ENCODE results near the gene TRIM42. TPM values are rescaled to one million over a fixed set of nuclear protein-coding genes. Genes with fewer than 3 reads are reported as not detected.

Gene TRIM42
- total and polyA plus RNA-seq, 9 donors: not detected

- peaks cover 2% of the 10 kb centered on the region for H3K27me3 ChIP-seq (ENCODE audit: control insufficient read depth, insufficient read depth, low read length)
- H3K9me3 ChIP-seq (replicated peaks; ENCODE audit: control insufficient read depth, low read depth, low read length): no peaks in the 10 kb centered on the region
- no peak overlapping the region for H3K4me3 ChIP-seq (ENCODE audit: low read length)
- no peaks in the 10 kb centered on the region for H3K36me3 ChIP-seq (ENCODE audit: control insufficient read depth, insufficient read depth, low read length)
- no peak overlapping the region for H3K27ac ChIP-seq (ENCODE audit: low read length)
- peaks cover 2% of the 10 kb centered on the region for H3K4me1 ChIP-seq (ENCODE audit: control insufficient read depth, insufficient read depth, low read length)
- no peak for DNase-seq
- 88% methylated on average over 2 of the region's 4 CpGs for WGBS (ENCODE audit: insufficient coverage)
These were observed 47.3 kb downstream of the TRIM42 start for GRCh38 chr3:140724856-140725812.

GRCh38 chr3:140726066-140726465 lies 48.2 kb downstream of the TRIM42 start:
- Histone ChIP-seq H3K9me3 (replicated peaks; ENCODE audit: control insufficient read depth, low read depth, low read length) (no peaks in the 10 kb centered on the region), H3K4me1 (ENCODE audit: control insufficient read depth, insufficient read depth, low read length) (no peaks in the 10 kb centered on the region), H3K4me3 (ENCODE audit: low read length) (no peak overlapping the region), H3K27me3 (ENCODE audit: control insufficient read depth, insufficient read depth, low read length) (peaks cover 2% of the 10 kb centered on the region), H3K36me3 (ENCODE audit: control insufficient read depth, insufficient read depth, low read length) (no peaks in the 10 kb centered on the region), H3K27ac (ENCODE audit: low read length) (no peak overlapping the region)
- DNase-seq: no peak
- 89% methylated on average over 1 of the region's 1 CpG for WGBS (ENCODE audit: insufficient coverage)

GRCh38 chr3:140727886-140728285 lies 50.0 kb downstream of the TRIM42 start:
- Histone ChIP-seq H3K27ac (ENCODE audit: low read length) (no peak overlapping the region), H3K4me1 (ENCODE audit: control insufficient read depth, insufficient read depth, low read length) (no peaks in the 10 kb centered on the region), H3K36me3 (ENCODE audit: control insufficient read depth, insufficient read depth, low read length) (no peaks in the 10 kb centered on the region), H3K9me3 (replicated peaks; ENCODE audit: control insufficient read depth, low read depth, low read length) (no peaks in the 10 kb centered on the region), H3K27me3 (ENCODE audit: control insufficient read depth, insufficient read depth, low read length) (peaks cover 2% of the 10 kb centered on the region), H3K4me3 (ENCODE audit: low read length) (no peak overlapping the region)
- DNase-seq: no peak
- WGBS (ENCODE audit: insufficient coverage): 50% methylated on average over 1 of the region's 4 CpGs

DNA sequence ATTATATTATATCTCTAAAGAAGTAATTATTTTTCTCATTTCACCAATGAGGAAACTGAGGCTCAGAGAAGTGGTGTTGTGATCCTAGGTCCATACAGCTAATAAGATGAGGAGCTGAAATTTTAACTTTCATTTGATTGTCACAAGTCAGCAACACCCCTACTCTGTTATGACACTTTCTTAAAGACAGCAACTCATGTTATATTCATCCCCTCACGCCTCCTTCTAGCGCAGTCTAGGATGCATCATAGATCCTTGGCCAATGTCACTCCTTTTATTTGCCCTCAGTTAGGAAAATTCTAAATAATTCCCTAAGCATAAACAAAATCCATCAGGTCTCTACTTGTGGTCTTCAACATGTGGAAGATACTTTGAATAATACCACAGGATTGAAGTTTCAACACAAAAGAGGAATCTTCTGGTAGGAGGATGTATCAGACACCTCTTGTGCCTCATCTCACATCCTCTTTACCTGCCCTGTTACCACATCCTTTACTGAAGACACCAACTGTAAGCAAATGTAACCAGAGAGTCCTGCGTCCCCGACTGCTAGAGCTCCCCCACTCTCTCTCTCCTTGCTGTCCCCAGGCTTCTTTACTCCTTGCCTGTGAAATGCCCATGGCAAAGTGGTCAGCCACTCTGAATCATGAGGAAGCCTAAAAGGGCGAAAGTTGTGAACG lies 53.7 kb downstream of the TRIM42 start:
- DNase-seq: no peak
- Histone ChIP-seq H3K36me3 (ENCODE audit: control insufficient read depth, insufficient read depth, low read length) (no peaks in the 10 kb centered on the region), H3K9me3 (replicated peaks; ENCODE audit: control insufficient read depth, low read depth, low read length) (no peaks in the 10 kb centered on the region), H3K4me1 (ENCODE audit: control insufficient read depth, insufficient read depth, low read length) (no peaks in the 10 kb centered on the region), H3K27me3 (ENCODE audit: control insufficient read depth, insufficient read depth, low read length) (peaks cover 2% of the 10 kb centered on the region), H3K4me3 (ENCODE audit: low read length) (no peak overlapping the region), H3K27ac (ENCODE audit: low read length) (no peak overlapping the region)
- 64% methylated on average over 3 of the region's 6 CpGs for WGBS (ENCODE audit: insufficient coverage)

- Histone ChIP-seq H3K27ac (ENCODE audit: low read length) (no peak overlapping the region), H3K4me3 (ENCODE audit: low read length) (no peak overlapping the region), H3K9me3 (replicated peaks; ENCODE audit: control insufficient read depth, low read depth, low read length) (no peaks in the 10 kb centered on the region), H3K4me1 (ENCODE audit: control insufficient read depth, insufficient read depth, low read length) (no peaks in the 10 kb centered on the region), H3K27me3 (ENCODE audit: control insufficient read depth, insufficient read depth, low read length) (no peaks in the 10 kb centered on the region), H3K36me3 (ENCODE audit: control insufficient read depth, insufficient read depth, low read length) (no peaks in the 10 kb centered on the region)
- DNase-seq: no peak
- WGBS (ENCODE audit: insufficient coverage): 58% methylated on average over 2 of the region's 3 CpGs
These were observed 55.8 kb downstream of the TRIM42 start for GRCh38 chr3:140733623-140734022.

- no peaks in the 10 kb centered on the region for H3K36me3 ChIP-seq (ENCODE audit: control insufficient read depth, insufficient read depth, low read length)
- WGBS (ENCODE audit: insufficient coverage): 0% methylated on average over 1 of the region's 5 CpGs
- H3K4me3 ChIP-seq (ENCODE audit: low read length): no peak overlapping the region
- no peaks in the 10 kb centered on the region for H3K9me3 ChIP-seq (replicated peaks; ENCODE audit: control insufficient read depth, low read depth, low read length)
- H3K4me1 ChIP-seq (ENCODE audit: control insufficient read depth, insufficient read depth, low read length): no peaks in the 10 kb centered on the region
- no peaks in the 10 kb centered on the region for H3K27me3 ChIP-seq (ENCODE audit: control insufficient read depth, insufficient read depth, low read length)
- no peak overlapping the region for H3K27ac ChIP-seq (ENCODE audit: low read length)
- DNase-seq: peak; percentile 59
These were observed 59.1 kb downstream of the TRIM42 start for GRCh38 chr3:140736863-140737460.

DNA sequence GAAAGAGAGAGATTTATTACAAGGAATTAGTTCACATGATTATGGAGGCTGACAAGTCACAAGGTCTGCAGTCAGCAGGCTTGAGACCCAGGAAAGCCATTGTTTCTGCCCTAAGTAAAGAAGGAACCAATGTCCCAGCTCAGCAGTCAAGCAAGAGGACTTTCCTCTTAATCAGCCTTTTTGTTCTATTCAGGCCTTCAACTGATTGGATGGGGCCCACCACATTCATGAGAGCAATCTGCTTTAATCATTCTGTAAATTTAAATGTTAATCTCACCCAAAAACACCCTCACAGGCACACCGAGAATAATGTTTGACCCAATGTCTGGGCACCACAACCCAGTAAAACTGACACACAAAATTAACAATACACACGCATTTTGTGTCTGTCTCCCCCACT lies 64.3 kb downstream of the TRIM42 start:
- Histone ChIP-seq H3K4me3 (ENCODE audit: low read length) (no peak overlapping the region), H3K4me1 (ENCODE audit: control insufficient read depth, insufficient read depth, low read length) (no peaks in the 10 kb centered on the region), H3K27ac (ENCODE audit: low read length) (no peak overlapping the region), H3K9me3 (replicated peaks; ENCODE audit: control insufficient read depth, low read depth, low read length) (no peaks in the 10 kb centered on the region), H3K36me3 (ENCODE audit: control insufficient read depth, insufficient read depth, low read length) (no peaks in the 10 kb centered on the region), H3K27me3 (ENCODE audit: control insufficient read depth, insufficient read depth, low read length) (peaks cover 2% of the 10 kb centered on the region)
- DNase-seq: no peak
- no CpG with 5 or more reads among the region's 2 CpGs for WGBS (ENCODE audit: insufficient coverage)

DNA sequence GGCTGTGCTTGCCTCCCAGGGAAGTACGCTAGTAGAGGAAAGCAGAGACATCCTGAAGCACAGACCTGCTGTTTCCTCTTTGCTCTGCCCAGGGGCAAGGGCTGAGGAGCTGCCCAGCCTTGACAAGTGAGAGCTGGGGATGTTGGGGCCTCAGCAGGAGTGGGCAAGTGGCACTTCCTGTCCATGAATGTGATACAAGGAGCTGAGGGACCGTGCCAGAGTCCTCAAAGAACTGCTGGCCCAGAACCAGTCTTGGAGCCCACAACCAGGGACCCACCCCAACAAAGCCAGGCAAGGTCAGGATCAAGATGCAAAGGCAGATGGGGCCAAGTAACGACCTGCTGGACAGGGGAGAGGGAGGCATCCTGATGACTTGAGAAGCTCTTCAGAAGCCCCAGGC lies 70.3 kb downstream of the TRIM42 start:
- WGBS (ENCODE audit: insufficient coverage): 68% methylated on average over 2 of the region's 3 CpGs
- H3K27ac ChIP-seq (ENCODE audit: low read length): no peak overlapping the region
- no peak for DNase-seq
- no peaks in the 10 kb centered on the region for H3K9me3 ChIP-seq (replicated peaks; ENCODE audit: control insufficient read depth, low read depth, low read length)
- peaks cover 18% of the 10 kb centered on the region for H3K27me3 ChIP-seq (ENCODE audit: control insufficient read depth, insufficient read depth, low read length)
- no peaks in the 10 kb centered on the region for H3K36me3 ChIP-seq (ENCODE audit: control insufficient read depth, insufficient read depth, low read length)
- no peak overlapping the region for H3K4me3 ChIP-seq (ENCODE audit: low read length)
- no peaks in the 10 kb centered on the region for H3K4me1 ChIP-seq (ENCODE audit: control insufficient read depth, insufficient read depth, low read length)

GRCh38 chr3:140748903-140749302 lies 71.0 kb downstream of the TRIM42 start:
- Histone ChIP-seq H3K9me3 (replicated peaks; ENCODE audit: control insufficient read depth, low read depth, low read length) (no peaks in the 10 kb centered on the region), H3K27me3 (ENCODE audit: control insufficient read depth, insufficient read depth, low read length) (peaks cover 18% of the 10 kb centered on the region), H3K27ac (ENCODE audit: low read length) (no peak overlapping the region), H3K4me3 (ENCODE audit: low read length) (no peak overlapping the region), H3K36me3 (ENCODE audit: control insufficient read depth, insufficient read depth, low read length) (no peaks in the 10 kb centered on the region), H3K4me1 (ENCODE audit: control insufficient read depth, insufficient read depth, low read length) (no peaks in the 10 kb centered on the region)
- DNase-seq: no peak
- WGBS (ENCODE audit: insufficient coverage): no CpG with 5 or more reads among the region's 1 CpG

Measured in muscle of leg (tissue), 11 donors.